Ramos (cell line): ENCODE data around the gene KIR3DL2.
"Not testable (repeated sequence)": the region's sequence is repeated elsewhere in the genome, so short reads cannot be mapped to it uniquely, and the experiment has no call there.

Experiments
- in situ Hi-C: fragments of 300-500 bp; cut with MboI; formaldehyde crosslinking; loops from one replicate; pipeline ENCODE4 v1.14.3; 2022; ENCODE audit warnings: low sequenced_read_pairs; ENCODE audit not compliant: unreplicated experiment

Gene KIR3DL2

GRCh38 chr19:54859421-54859820 lies 9.2 kb downstream of the KIR3DL2 start:
- in situ Hi-C loops = not testable (repeated sequence)

GRCh38 chr19:54863459-54863858 lies 13.2 kb downstream of the KIR3DL2 start:
- in situ Hi-C loops = not testable (repeated sequence)

GRCh38 chr19:54871696-54872095 lies 21.5 kb downstream of the KIR3DL2 start:
- in situ Hi-C loops = no loop called here

GRCh38 chr19:54873990-54874389 lies 23.7 kb downstream of the KIR3DL2 start, which contains the start of gene FCAR:
TSS of gene FCAR (plus strand) at chr19:54874235. CDS start at chr19:54874290, 55 bp downstream.
- in situ Hi-C loops = no loop called here

- in situ Hi-C loops = no loop called here
These were observed 25.3 kb downstream of the KIR3DL2 start for GRCh38 chr19:54875506-54875905.

GRCh38 chr19:54877471-54877870 lies 27.2 kb downstream of the KIR3DL2 start:
- in situ Hi-C loops = no loop called here

- in situ Hi-C loops = loop anchor here (10.0 kb wide), 1 partner anchor 253 kb away; no protein-coding TSS in a partner anchor
These were observed 31.6 kb downstream of the KIR3DL2 start for GRCh38 chr19:54881884-54882283.

- in situ Hi-C loops = loop anchor here (10.0 kb wide), 1 partner anchor 252 kb away; no protein-coding TSS in a partner anchor
These were observed 32.5 kb downstream of the KIR3DL2 start for GRCh38 chr19:54882758-54883157.

GRCh38 chr19:54883228-54883627 lies 33.0 kb downstream of the KIR3DL2 start:
- in situ Hi-C loops = loop anchor here (10.0 kb wide), 1 partner anchor 252 kb away; no protein-coding TSS in a partner anchor

GRCh38 chr19:54888239-54888638 lies 38.0 kb downstream of the KIR3DL2 start:
- in situ Hi-C loops = loop anchor here (10.0 kb wide), 1 partner anchor 247 kb away; no protein-coding TSS in a partner anchor

GRCh38 chr19:54889566-54889965 lies 39.3 kb downstream of the KIR3DL2 start:
- in situ Hi-C loops = loop anchor here (10.0 kb wide), 1 partner anchor 245 kb away; no protein-coding TSS in a partner anchor

- in situ Hi-C loops = no loop called here
These were observed 43.2 kb downstream of the KIR3DL2 start for GRCh38 chr19:54893406-54893805.

- in situ Hi-C loops = not testable (repeated sequence)
These were observed 43.9 kb downstream of the KIR3DL2 start for GRCh38 chr19:54894106-54894505.

GRCh38 chr19:54896036-54896435 lies 45.8 kb downstream of the KIR3DL2 start:
- in situ Hi-C loops = no loop called here

GRCh38 chr19:54898685-54899084 lies 48.4 kb downstream of the KIR3DL2 start:
- in situ Hi-C loops = not testable (repeated sequence)

GRCh38 chr19:54899646-54900045 lies 49.4 kb downstream of the KIR3DL2 start:
- in situ Hi-C loops = not testable (repeated sequence)

- in situ Hi-C loops = not testable (repeated sequence)
These were observed 50.9 kb downstream of the KIR3DL2 start for GRCh38 chr19:54901153-54901552.

- in situ Hi-C loops = no loop called here
These were observed 51.8 kb downstream of the KIR3DL2 start for GRCh38 chr19:54902061-54902460.

- in situ Hi-C loops = no loop called here
These were observed 53.1 kb downstream of the KIR3DL2 start for GRCh38 chr19:54903303-54903702.

- in situ Hi-C loops = not testable (repeated sequence)
These were observed 54.0 kb downstream of the KIR3DL2 start for GRCh38 chr19:54904261-54904660.

- in situ Hi-C loops = no loop called here
These were observed 55.2 kb downstream of the KIR3DL2 start for GRCh38 chr19:54905421-54905802.

- in situ Hi-C loops = no loop called here
These were observed 55.7 kb downstream of the KIR3DL2 start, which contains the start of gene NCR1 for GRCh38 chr19:54905803-54906511. TSS of gene NCR1 (plus strand) at chr19:54906148. CDS start at chr19:54906188, 40 bp downstream.
